NCI-H2107 treated with DMSO at 0.1 percent for 48 hours (cell line): ENCODE data around the gene TSHZ2.

Experiments
- DNase-seq: peaks from one replicate; lab custom pipeline; 2025; ENCODE audit not compliant: unreplicated experiment; lab: John Stamatoyannopoulos, UW

The TSHZ2 gene

DNA sequence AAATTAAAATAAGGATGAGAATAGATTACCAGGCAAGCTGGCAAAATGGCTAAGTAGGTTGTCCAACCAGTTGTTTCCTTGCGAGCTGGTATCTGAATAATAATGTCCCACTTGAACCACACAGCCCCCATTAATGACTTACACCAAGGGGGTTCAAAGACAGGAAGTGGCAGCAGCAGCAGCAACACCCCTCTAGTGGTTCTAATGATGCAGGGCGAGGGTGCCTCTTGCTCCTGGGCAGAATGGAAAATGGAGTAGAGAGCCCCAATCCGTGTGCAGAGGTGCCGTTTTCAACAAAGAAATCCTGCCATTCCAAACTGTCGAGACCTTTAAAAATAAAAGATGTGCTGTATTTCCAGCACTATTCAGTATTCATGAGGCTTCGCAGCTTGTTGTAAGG is 218.1 kb downstream of the TSHZ2 start:
- DNase-seq = no peak

DNA sequence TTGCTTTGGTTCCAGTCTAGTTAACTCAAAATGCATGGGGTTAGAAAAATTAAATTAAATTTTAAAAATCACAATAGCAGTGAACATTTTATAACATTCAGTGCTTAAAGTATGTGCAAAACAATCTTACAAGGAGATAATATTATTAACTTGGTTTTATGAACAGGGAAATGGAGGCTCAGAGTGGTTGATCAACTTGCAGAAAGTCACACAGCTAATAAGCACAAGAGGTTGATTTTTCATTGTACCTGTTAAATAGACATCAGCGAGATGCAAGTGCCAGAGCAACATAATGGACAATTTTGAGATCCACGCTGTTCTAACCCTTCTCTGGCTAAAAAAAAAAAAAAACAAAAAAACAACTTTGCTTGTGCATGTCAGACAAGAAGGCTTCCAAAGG is 219.8 kb downstream of the TSHZ2 start:
- no peak for DNase-seq

- DNase-seq = no peak
These were observed 222.4 kb downstream of the TSHZ2 start for GRCh38 chr20:53194306-53195290.

- DNase-seq = no peak
These were observed 223.9 kb downstream of the TSHZ2 start for GRCh38 chr20:53195876-53196610.

DNA sequence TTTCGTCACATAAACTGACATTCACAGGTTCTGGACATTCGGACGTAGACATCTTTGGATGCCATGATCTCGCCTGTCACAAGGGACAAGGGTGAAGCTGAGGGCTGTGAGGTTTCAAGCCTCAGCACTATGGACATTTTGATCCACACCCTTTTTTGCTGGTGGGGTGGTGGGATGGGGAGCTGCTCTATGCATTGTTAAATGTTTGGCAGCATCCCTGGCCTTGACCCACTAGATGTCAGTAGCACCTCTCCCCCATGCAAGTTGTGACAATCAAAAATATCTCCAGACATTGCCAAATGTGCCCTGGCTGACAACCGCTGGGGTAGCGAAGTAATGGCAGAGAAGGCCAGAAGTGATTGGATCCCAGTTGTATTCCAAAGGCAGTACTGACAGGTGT is 229.4 kb downstream of the TSHZ2 start:
- no peak for DNase-seq

DNA sequence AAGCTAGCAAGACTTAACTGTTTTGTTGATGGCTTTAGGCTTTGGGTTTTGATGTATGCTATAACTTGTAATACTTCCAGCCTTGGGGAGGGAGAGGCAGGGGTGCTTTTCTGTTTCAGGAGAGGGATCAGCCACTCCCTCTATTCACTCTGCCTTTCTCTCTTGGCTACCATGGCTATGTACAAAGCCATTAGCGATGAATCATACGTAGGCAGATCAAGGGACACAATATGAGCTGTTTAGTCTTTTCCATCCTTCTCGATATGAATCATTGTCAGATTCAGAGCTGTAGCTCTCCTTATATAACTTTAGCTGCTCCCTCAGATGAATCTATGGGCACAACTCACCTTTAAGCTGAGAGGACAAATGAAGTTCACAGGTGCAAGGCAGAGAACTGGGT is 230.6 kb downstream of the TSHZ2 start:
- DNase-seq = peak; percentile 28

DNA sequence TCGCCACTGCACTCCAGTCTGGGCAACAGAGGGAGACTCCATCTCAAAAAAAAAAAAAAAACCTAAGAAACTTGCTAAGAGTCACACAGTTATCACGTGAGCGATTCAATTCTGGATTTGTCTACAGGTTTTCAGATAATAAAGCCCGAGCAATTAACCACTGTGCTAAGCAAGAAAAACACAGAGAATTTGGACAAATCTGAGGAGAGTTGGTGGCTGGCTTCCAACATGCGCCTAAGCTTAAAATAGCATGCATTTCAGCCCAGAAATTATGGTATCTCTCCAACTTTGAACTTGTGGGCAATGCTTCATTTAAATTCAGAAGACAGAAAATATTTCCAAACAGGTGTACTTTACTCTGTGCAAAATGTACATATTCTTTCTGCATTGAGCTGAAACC is 232.9 kb downstream of the TSHZ2 start:
- DNase-seq = no peak

GRCh38 chr20:53208110-53208832 is 236.1 kb downstream of the TSHZ2 start:
- DNase-seq = no peak

GRCh38 chr20:53210041-53210440 is 237.9 kb downstream of the TSHZ2 start:
- no peak for DNase-seq

- no peak for DNase-seq
These were observed 238.8 kb downstream of the TSHZ2 start for GRCh38 chr20:53210931-53211330.

DNA sequence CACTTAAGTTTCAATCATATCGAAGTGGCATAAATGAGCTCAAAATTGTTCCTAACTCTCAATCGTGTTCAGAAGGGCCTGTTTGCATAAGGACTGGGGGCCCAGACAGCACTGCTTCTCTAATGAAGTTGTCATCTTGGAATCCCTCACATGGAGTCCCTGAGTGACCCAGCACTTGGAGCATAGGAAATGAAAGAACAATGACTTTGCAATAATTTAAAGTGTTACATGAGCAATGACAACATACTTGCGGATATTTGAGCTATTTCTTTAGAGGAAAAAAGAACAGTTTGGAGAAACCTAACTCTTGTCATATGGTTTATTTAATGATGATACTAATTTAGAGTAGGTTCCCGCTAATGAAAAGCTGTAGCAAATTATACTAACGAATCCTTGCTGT is 239.9 kb downstream of the TSHZ2 start:
- DNase-seq = no peak

- no peak for DNase-seq
These were observed 242.2 kb downstream of the TSHZ2 start for GRCh38 chr20:53214392-53214791.

DNA sequence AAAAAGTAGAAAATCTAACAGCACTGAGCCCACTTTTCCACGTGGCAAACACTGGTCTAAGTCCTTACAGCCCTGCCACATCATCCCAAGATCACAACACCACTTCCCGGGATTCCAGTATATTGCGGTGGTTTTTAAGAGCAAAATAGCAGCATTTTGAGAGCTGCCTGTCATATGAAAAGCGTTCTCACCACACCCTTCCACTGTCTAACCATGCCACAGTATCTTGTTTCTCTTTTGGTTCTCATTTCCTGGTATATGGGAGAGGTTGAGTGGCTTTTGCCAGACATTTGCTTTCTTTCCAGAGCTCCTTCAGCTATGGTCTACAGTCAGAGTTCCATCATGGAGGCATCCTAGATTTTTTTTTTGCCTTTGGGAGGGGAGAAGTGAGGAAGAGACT is 243.0 kb downstream of the TSHZ2 start:
- DNase-seq = peak; percentile 70

GRCh38 chr20:53216478-53216855 is 244.3 kb downstream of the TSHZ2 start:
- no peak for DNase-seq

DNA sequence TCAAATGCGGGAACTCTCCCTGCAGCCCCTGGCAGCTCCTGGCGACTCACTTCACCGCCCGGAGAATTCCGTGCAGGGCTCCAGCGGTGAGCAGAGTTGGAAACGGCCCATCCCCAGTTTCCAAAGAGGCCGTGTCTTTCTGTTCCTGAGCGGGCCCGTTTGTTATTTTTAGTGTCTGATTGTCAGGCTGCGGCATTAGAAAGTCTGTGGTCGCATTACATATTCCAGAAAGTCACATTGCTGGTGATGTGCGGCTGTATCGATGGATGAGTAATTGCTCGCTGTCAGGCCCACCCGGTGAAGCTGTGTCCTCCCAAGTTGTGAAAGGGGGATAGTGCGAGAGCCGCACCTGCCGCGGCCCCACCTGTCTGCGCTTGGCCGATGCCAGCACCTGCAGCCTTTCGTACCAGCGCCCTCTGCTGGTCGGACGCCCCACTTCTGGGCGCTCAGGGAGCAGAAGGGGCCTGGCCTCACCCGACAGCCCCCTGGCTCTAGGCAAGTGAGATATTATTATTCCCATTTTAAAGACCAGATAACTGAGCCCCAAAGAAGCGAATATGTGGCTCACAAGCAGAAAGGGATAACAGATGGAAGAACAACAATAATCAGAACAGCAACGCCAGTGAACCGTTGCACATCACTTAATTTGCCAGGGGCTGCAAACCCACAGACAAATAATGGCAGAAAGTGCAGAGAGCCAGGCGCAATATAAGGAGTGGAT is 244.9 kb downstream of the TSHZ2 start:
- peak; percentile 66 for DNase-seq

DNA sequence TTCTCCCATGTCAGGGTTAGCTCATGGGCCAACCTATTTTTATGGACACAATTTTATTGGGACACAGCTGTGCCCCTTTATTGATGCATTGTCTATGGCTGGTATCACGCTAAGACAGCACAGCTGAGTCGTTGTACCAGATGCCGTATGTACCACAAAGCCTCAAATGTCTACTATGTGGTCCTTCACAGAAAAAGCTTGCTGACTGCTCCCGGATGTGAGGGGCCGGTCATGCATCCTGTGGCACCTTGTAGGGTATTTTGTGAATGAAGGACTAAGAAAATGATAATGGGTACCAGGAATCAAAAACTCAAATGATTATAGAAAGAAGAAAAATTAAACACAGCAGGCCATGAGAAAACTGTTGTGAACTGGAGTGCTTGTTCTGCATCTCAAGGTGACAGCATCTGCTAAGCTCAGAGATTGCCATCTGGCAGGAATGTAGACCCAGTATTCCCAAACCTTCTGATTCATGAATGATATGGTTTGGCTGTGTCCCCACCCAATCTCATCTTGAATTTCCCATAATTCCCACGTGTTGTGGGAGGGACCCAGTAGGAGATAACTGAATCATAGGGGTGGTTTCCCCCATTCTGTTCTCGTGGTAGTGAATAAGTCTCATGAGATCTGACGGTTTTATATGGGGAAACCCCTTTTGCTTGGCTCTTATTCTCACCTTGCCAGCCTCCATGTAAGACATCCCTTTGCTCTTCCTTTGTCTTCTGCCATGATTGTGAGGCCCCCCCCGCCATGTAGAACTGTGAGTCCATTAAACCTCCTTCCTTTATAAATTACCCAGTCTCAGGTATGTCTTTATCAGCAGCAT is 248.5 kb downstream of the TSHZ2 start:
- no peak for DNase-seq

DNA sequence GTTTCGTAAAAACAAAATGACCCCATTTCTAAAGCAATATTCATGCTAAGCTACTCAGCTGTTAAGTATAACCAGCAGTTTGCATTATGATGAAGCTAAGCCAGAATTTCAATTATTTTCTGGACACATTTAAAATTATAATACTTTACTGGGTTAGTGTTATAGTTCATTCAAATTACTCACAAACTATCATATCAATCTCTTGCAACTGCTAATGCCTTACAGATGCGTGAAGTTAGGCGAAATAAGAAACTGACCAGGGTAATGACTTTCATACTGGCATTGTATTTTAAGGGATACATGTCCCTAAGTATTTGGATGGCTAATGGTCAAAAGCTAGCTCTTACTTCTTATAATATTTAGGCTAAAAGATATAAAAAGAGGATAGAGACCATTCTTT is 249.6 kb downstream of the TSHZ2 start:
- DNase-seq = no peak

DNA sequence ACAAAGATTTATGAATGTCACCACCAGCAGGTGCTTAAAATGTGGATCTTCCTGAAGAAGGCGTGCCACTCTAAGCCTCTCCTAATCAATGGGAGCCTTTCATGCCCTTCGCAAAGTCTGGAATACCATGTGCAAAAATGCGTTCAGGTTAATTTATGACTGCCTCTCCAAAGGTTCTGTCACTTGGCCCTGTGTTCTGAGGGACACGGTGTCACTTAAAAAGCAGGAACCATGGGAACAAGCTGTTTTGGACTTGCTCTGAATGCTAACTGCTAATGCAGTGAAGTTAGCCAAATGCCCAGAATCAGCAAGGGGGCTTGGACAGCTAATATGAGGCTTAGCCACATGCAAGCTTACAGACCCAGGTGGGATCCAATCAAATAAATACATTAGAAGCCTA is 250.3 kb downstream of the TSHZ2 start:
- DNase-seq = no peak

GRCh38 chr20:53222932-53223331 is 250.8 kb downstream of the TSHZ2 start:
- DNase-seq = no peak

- DNase-seq = no peak
These were observed 251.5 kb downstream of the TSHZ2 start for GRCh38 chr20:53223626-53224172.
